ENCODE results near the gene CCT6A.
"Not testable (repeated sequence)": the region's sequence is repeated elsewhere in the genome, so short reads cannot be mapped to it uniquely, and the experiment has no call there.

Gene CCT6A

DNA sequence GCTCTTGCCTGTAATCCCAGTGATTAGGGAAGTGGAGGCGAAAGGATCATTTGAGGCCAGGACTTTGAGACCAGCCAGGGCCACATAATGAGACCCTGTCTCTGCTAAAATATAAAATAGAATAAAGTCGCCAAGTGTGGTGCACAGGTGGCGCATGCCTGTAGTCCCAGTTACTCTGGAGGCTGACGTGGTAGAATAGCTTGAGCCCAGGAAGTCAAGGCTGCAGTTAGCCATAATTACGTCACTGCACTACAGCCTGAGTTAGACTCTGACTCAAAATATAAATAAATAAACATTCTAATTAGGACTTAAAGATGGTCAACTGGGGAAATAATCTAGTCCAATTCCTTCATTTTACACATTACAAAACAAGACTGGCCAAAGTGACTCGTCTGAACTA lies 53.9 kb downstream of the CCT6A start:
- no peak for DNase-seq

DNA sequence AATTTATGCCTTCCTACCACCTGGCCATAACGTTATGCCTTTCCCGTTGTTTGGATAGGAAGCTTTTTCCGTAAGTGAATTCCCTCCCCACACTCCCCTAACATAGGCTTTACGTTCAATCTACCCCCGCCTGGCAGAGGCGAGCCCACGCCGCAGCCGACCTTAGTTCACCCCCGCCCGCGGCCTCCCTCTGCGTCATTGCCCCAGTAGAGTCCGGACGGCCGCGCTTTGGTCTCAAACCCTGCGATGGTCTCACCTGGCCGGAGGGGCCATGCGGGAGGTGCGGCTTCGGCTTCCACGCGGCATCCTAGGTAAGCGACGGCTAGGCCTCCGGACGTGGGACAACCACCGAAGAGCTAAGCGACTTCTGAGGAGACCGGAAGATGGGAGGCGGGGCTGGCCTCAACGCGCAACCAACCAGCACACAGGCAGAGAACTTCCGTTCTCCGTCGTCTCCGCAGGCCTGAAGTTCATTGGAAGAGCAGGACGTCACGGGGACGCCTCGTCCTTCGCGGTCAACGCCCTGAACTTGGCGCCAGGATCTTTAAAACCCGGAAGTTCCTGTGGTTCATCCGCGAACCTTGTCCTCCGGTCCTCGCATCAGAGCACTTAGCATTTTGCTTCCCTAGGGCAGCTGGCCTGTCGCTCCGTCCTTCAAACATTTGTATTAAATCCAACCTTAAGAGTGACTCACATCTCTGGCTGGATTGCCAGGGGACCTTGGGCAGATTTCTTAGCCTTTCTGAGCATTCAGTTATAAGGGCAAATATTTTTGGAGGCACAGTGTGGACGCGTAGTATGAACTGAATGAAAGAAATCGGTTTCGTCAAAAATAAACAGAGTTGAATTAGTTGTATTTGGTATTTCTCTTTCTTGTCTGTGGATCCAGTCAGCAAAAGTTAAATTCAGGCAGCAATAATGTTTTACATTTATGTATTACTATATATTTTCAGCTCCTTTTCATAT lies 54.8 kb downstream of the CCT6A start, which contains the start of gene CHCHD2:
Gene CHCHD2, minus strand, starts transcription at position 369 of the 966 bp plus-strand sequence. Its CDS starts 63 bp downstream, at position 306.
- DNase-seq, result peak; percentile 91

DNA sequence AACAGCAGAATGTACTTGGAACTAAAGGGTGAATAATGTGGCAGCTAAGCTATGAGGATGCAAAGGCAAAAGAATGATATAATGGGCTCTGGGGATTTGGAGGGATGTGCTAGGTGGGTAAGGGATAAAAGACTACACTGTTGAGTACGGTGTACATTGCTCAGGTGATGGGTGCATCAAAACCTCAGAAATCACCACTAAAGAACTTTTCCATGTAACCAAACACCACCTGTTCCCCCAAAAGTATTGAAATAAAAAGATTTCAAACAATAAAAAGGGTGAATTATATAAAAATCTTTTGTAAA lies 56.3 kb downstream of the CCT6A start:
- DNase-seq, result no peak

DNA sequence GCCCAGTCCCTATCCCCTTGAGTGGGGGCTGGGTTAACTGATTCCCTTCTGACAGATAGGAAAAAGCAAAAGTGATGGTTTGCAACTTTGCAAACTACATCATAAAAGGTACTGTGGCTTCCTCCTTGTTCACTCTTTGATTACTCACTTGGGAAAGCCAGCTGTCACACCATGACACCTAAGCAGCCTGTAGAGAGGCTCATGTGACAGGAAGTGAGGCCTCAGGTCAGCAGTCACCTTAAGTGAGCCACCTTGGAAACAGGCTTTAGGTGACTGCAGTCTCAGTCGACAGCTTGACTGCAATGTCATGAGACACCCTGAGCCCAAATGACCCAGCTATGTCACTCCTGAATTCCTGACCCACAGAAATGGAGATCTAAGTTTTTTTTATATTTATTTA lies 59.0 kb downstream of the CCT6A start:
- DNase-seq, result no peak

DNA sequence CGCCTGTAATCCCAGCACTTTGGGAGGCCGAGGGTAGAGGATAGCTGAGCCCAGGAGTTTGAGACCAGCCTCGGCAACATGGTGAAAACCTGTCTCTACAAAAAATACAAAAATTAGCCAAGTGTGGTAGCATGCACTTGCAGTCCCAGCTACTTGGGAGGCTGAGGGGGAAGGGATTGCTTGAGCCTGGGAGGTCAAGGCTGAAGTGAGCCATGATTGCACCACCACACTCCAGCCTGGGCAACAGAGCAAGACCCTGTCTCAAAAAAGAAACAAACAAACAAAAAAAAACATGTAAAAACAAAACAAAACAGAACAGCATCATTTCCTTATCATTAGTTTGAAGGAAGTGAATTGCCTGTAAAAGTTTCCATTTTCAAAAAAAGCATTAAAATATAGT lies 60.7 kb downstream of the CCT6A start:
- not testable (repeated sequence) for DNase-seq

Measured in NCI-H187 treated with DMSO at 0.1 percent for 48 hours (cell line).